GM03348 (cell line): Measurements from ENCODE around the gene HCFC1.
A peak's percentile ranks its signal among the peaks of the same experiment; 100 is the strongest.

Source experiments
- DNase-seq: peaks from one replicate; pipeline ENCODE4 v3.0.0; 2012; ENCODE audit warnings: low spot score

HCFC1 gene

DNA sequence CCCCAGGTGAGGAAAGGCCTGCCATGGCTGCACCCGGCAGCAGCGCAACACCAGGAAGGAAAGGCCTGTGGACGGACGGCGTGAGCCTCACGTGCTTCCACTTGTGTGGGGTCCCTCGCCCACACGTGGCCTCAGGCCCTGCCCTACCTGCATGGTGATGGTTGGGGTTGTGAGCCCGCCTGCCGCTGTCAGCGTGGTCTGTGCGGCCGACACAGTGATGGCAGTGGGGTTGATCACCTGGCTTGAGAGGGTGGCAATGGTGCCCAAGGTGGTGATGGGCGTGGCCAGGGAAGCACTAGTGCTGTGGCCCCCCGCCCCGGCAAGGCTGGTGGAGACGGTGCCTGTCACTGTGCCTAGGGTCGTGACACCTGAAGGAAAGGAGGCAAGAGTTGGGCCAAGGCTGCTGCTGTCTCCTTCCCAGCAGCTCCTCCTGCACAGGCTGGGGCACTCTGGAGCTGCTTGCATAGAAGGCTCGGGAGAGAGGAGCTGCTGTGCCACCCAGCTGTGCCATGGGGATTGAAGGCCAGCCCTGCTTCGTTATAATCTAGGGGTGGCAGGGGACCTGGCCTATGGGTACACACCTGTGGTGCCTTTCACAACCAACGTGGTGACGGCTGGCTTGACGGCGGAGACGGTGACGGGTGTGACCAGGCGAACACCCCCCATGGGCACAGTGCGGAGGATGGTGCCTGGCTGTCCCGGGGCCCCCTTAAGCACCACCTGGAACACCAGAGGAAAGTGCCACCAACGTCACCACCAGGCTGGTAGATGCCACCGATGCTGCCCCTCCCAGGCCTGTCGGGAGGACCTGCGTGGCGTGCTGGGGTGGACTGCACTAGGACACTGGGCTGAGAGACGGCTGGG is 15.3 kb downstream of the HCFC1 start:
- no peak for DNase-seq

DNA sequence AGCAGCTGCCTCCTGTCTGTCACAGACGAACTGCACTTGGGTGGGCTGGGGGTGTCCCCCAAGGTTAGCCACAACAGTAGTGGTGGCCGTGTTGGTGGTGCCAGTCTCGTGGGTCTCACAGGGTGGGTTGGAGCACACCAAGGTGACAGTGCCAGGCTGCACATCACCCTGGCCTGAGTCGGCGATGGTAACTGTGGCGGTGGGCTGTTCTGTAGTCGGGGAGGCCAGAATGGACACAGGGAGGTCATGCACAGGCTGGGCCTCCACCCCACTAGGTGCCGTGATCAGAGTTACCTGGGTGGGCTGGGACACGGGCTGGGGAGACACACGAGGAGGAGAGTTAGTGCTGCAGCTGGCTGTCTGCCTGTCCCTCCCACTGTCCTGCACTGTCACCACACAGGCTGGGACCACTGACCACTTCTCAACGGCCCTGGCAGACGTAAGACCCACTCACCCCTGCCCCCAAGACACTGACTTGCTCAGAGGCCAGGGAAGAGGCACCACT is 16.3 kb downstream of the HCFC1 start:
- DNase-seq, result no peak

DNA sequence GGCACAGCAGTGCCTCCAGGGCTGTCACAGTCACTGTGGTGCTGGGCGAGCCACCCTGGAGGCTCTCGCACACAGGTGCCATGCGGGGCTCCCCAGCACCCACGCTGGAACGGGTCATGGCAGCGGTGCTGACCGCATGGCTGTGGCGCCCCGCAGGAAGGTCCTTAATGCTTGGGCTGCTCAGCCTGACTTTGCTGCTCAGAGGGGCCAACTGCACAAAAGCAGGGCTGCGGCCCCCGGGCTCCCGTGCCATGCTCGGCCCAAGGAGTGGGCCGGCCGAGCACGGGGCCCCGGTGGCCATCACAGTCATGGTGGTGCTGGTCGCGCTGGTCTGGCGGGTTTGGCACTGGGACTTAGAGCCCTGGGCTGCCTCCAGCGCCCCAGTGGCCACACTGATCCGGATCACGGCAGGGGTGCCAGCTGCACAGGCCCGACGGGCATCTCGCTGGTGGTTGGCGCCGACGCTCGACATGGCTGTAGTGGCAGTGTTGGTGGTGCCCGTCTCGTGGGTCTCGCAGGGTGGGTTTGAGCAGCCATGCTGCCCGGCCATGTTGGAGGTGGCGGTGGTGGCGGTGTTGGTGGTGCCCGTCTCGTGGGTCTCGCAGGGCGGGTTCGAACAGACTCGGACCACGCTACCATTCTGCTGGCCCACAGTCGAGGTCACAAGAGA is 16.9 kb downstream of the HCFC1 start:
- no peak for DNase-seq

DNA sequence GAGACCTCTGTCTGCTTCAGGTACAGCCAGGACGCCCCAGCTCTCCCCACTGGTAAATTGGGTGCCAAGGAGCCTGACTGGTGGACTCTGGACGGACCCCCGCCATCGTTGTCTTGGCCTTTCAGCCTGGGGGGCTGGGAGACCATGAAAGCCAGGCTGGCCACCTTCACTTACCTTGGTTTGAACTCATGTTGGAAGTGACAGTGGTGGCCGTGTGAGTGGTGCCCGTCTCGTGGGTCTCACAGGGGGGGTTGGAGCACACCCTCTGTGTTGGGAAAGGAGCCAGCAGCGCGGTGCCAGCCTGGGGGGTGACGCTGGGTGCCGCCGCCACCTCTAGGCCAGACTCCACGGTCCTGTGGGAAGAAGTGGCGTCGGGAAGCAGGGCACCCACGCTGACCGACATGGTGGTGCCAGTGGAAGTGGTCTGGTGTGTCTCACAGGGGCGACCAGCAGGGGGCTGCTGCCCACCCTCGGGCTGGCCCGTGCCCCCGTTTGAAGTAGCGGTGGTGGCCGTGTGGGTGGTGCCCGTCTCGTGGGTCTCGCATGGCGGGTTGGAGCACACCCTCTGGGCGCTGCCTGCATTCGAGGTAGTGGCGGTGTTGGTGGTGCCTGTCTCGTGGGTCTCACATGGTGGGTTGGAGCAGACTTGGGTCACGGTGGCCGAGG is 17.6 kb downstream of the HCFC1 start:
- no peak for DNase-seq

DNA sequence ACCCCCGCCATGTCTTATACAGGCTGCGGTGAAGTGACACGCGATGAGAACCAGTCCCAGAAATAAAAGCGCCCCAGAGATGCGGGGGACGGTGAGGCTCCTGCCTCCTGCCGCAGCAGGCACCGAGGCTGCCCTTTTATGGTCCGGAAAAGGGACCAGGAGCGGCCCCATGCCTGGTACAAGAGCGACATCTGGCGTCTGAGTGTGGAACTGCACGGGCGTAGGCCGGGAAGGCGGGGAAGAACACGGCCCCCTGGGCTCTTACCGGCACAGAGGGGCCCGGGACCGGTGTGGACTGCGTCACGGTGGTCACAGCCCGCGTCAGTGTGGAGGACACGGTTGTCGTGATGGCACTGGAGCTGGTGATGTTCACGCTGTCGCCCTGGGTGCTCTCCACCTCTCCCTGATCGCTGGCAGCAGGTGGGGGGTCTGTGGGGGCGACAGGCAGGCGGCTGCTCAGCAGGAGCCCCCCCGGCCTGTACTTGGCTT is 18.2 kb downstream of the HCFC1 start:
- peak; percentile 80 for DNase-seq

DNA sequence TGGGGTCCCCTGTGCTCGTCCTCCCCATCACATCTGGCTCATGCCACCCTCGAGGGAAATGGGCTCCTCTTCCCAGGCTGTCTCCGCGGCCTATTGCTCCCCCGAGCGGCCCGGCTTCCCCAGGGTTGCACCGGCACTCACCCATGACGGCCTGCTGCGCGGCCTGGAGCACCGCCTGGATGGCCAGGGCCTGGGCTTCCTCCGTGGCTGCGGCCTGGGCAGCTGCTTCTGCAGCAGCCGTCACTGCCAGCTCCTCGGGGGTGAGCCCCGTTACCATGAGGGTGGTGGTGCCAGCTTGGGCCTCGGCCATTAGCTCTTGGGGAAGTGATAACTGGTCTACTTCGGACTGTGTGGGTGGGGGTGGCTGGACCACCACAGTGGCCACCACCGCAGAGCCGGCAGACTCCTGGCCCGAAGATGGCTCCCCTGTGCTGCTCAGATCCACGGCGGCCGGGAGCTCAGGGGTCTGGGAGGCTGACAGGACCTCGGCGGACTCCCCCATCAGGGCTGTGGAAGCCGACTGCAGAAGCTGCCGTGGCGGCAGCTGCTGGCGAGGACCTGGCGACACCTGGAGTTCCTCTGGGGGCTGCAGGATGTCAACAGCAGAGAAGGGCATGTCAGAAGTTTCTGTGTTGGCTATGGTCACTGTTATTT is 19.1 kb downstream of the HCFC1 start:
- no peak for DNase-seq

DNA sequence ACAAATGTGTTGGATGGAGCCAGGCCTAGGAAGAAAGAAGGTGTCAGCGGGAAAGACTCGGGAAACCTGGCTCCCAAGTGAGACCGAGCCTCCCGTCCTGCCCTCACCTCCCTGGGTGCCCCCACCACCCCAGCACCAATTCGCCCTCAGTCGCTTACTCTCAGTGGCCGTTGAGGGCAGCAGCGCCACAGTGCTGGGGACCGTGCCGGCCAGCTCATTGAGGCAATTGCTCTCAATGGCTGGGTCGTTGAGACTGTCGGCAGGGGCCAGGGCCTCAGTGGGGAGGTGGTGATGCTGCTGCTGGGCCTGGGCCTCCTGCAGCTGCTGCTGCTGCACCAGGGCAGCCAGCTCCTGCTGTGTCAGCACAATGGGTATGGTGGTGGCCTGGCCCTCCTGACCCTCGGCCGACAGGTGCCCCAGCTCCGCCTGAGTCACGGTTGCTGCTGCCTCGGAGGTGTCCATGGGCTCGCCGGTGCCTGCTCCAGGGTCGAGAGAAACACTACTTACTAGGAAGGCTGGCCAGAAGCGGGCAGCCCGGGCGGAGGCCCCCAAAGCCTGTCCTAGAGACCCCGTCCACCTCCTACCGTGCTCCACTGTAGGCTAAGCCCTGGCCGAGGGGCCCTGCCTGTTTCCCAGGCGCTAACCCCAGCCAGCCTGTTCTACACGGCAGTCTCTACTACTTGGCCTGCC is 19.8 kb downstream of the HCFC1 start:
- no peak for DNase-seq

DNA sequence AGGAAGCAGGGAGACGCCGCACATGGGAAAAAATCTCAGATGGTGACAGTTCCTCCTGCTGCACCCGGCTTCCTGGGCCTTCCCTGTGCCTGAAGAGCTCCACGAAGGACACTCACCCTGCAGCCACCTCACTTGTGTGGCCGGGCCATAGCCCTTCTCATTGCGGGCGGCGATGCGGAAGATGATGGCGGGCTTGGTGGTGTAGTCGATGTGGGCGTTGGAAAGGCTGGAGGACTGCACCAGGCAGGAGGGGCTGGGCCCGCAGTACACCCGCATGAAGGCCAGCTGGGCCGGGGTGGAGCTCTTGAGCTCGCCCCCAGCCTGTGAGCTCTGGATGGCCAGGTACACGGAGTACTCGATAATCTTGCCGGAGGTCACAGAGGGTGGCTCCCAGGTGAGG is 21.5 kb downstream of the HCFC1 start:
- DNase-seq, result no peak

DNA sequence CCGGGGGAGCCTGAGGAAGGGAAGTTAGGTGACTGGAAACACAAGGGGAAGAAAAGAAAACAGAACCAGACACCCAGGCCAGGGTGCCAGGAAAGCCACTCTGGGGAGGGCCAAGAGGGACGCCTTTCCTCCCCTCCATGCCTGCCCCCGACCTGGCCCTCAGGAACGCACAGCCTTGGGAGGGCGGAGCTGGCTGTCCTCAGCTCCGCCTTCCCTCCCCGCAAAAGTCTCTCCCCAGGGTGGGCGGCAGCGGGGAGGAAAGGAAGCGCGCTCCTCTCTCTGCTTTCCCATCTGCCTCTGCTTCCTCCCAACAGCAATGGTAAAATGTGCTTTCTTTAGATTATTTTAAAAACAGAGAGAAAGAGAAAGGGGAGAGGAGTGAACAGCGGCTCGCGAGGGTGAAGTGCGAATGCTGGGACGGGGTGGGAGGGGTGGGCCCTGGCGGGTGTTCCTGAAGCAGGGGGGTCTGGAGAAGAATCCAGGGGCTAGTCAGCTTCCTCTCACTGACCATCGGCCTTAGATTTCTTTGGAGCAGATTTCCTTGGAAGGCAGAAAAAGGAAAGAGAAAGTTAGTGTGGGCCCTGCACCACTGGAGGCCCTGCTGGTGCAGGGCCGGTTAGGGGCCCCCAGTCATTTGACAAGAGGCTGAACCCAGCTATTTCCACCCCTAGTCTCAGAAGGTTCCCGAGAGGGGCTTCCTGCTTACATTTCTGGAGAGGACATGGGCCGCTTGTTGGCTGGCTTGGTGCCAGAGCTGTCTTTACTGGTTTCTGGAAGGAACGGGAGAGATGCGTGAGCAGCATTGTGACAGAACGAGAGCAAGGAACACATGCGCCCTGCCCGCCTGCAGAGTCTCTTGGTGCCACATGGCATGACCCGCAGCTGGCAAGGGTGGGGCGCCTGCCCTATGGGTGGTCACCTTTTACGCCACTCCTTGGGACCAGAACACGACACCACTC is 22.5 kb downstream of the HCFC1 start:
- no peak for DNase-seq

DNA sequence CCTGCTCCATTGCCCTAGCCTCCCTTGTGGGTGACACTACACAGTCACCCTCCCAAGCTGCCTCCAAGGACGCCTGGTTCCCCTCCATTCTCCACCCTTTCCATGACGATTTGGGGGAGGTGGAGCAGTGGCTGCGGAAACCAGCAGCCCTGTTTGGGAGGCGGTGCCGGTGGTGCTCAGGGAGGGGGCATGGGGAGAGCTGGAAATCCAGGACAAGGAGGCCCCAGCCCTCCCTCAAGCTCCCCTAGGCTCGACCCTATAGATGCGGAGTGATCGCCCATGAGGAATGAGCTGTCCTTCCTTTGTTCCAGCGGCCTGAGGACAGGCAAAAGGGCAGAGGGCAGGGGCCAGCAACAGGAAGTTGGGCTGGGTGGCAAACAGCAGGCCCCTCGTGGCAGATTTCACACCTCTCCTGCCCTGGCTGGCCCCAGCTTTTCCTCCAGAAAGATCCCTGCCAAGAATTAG is 23.6 kb downstream of the HCFC1 start:
- DNase-seq, result no peak

DNA sequence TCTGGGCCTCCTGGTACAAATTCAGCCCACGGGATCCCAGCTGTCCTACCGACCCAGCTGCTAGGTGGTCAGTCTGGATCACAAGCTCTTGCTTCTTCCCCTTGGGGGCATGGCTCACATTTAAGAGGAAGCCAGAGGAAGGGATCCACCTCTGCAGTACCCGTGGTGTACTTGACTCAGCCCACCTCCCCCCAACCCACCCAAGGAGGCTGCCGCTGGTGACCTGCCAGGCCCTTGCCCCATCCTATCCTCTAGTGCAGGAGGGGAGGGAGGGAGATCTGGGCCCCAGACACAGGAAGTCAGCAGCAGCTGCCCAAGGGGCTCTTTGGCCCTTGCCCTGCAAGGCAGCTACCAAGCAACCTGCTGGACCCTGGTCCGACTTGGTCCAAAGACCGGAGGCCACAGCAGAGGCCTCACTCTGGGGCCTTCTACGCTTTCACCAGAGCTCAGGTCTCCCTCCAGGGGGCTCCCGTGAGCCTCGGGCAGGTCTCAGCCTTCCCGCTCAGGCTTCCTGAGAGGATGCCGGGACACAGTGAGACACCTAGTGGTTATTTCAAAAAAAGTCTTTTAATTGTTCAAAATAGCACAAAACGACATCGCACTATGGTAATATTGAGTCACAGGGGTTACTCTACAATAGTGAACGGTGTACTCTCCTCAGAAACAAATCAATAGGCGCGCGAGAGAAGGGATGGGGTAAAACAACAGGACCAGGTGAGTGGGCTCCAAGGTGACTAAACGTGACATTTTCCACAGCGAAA is 24.4 kb downstream of the HCFC1 start:
- DNase-seq, result peak; percentile 82

DNA sequence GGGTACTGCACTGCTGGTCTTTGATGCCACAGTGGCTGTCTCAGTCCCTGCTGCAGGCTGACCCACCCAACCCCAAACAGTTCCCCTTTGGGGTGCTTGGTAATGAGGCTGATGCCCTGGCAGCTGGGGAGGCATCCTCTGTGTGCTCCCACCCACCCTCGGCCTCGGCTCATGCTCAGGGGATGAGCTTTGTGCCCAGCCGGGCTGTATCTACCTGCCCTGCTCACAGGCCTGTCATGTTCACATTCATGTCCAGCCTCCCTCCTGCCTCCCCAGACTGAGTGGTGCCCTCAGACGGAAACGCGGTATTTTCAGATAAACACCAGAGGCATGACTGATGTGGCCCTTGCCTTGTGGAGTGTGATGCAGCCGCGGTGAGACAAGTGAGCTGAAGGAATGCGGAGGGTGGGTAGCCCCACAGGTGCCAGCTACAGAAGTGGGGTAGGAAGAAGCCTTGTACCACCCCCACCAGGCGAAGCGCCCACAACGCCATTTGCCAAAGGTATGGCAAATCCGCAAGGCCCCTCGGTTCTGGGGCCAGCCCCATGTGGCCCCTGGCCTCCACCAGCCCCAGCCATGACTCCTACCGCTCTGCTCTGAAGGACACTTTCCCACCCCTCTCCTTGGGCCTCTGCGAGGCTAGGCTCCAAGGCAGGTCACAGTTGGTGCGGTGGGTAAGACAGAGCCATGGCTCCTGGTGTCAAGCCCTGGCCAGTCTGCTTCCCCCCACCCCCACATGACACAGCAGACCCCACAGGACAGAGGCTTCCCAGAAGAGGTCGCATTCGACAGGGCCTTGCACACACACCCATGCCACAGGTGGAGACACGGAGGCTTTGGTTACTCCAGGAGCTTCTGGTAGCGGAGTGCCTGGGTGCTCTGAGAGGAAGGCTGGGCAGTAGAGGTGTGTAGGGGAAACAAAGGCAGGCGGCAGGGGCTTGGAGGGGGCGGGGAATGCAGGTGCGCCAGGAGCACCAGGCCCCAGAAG is 25.4 kb downstream of the HCFC1 start:
- no peak for DNase-seq

DNA sequence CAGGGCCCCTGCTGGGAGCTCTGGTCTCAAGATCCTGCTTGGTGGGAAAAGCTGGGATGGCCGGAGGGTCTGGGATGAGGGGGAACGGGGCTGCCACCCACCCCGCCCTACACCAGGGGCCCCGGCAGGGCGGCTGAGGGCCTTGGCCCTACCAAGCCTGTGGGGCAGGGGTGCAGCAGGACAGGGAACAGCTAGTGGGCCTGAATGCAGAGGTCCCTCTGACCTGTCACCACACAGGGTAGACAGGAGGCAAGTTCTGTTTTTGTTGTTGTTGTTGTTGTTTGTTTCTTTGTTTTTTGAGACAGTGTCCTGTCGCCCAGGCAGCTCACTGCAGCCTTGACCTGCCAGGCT is 26.8 kb downstream of the HCFC1 start:
- no peak for DNase-seq

DNA sequence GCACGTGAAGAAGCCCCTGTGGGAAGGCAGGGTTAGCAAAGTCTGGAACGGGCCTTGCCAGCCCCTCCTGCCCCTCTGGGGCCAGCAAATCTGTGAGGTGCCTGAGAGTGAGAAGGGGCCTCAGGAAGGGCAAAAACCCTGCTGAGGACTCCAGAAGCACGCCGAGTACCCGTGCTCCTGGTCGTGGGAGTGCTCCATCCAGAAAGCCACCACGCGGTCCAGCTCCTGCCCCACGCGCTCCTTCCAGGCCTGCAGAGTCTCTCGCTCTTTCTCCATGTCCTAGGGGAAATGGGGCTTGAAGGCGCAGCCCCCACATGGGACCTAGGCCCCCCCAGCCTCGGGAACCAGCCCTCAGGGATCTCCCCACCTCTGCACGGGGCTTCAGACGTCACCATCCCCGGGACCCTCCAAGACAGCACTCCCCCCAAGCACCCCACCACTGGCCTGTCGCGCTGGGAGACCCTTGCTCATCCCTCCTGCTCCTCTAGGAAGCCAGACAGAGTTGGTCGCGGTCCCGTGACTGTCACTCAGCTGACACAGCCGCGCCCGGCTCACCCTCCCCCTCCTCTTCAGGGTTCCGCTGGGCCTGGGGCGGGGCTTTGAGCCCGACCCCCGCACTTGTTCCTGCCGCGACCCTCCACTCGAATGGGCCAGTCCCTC is 27.3 kb downstream of the HCFC1 start, which contains the start of gene RENBP:
TSS of gene RENBP (minus strand) at position 504 of the 660 bp plus-strand sequence. CDS start at position 471, 33 bp downstream.
- DNase-seq, result peak; percentile 25

DNA sequence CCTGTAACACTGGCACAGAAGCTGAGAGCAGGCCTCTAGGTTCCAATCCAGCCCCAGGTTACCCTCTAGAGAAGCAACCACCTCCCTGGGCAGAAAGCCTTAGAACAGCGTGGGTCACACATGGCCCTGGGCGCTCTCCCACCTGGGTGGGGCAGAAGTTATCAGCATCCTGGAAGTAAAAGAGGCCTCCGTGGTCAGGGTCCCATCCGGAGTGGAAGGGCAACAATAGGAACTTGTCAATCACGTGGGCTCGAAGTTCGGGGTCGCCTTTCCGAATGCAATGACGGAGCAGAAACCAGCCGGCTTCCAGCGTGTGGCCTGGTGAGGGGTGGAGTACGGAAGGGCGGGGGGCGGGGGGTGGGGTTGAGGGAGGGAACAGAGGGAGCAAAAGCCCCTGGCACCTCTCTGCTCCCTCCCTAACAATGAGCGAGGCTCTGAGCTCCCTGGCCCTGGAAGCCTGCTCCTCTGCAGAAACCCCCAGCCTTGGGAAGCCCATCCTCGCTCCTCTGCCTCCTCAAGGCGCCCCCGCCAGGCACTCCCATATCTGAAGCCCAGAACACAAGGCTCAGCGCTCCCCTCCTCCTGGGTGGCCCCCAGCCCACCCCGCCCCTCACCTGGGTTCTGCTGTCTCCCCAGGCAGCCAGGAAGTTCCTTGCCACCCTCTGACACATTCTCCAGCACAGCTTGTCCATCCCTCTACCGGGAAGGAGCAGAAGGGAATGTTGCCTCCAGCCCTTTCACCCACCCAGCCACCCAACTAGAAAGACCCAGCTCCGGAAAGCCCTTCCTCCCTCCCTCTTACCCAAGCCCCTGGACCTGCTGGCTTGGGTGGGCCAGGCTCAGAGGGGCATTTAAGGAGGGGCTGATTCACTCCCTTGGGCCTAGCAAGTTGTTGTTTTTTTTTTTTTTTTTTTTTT is 30.0 kb downstream of the HCFC1 start:
- DNase-seq, result no peak

DNA sequence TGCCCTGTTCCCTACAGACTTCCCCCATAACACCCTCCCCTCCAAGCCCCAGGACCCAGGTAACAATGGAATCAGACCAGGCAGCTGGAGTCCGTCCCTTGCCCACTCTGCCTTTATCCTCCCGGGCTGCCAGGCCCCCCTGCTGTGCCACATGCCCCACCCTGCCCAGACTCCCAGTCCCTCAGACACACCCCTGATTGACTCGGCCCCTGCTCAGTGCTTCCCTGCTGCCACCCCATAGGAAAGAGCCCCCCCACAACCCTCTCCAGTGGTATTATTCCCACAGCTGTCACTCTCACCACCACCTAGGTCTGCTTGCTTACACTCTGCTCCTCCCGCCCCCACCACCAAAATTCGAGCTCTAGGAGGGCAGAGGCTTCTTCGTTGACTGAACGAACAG is 32.0 kb downstream of the HCFC1 start:
- no peak for DNase-seq
